K562 (cell line): Measurements from ENCODE around the gene SPAG9. TPM values are rescaled to one million over a fixed set of nuclear protein-coding genes. Genes with fewer than 3 reads are reported as not detected.

Experiments used
- C11orf30 ChIP-seq: fragments of 450-650 bp; IDR thresholded peaks from 2 replicates; pipeline ENCODE4 v1.6.1; 2016; ENCODE audit warnings: low read depth, mild to moderate bottlenecking
- CBX3 ChIP-seq, 2 experiments: IDR thresholded peaks; 1 replicate in 1 of 2; 2 replicates in 1 of 2; pipeline ENCODE4 v1.6.1; 2012; ENCODE audit warnings: inconsistent platforms in 2 of 2, low read length in 2 of 2, borderline replicate concordance in 1 of 2, control low read depth in 1 of 2
- ETV1 ChIP-seq: fragments of 450-650 bp; conservative IDR thresholded peaks from 2 replicates; pipeline ENCODE4 v1.6.1; 2016; ENCODE audit warnings: missing genetic modification characterization, control low read depth, low read depth, missing compliant biosample characterization
- GTF2F1 ChIP-seq: IDR thresholded peaks from 2 replicates; pipeline ENCODE4 v1.6.1; 2011; ENCODE audit warnings: low read depth, low read length, improper control_type of control experiment
- ILK ChIP-seq: fragments of 450-650 bp; IDR thresholded peaks from 2 replicates; pipeline ENCODE4 v1.6.1; 2016; ENCODE audit warnings: missing genetic modification characterization, low read depth, mild to moderate bottlenecking, missing compliant biosample characterization, moderate library complexity, borderline replicate concordance
- MXI1 ChIP-seq: IDR thresholded peaks from 2 replicates; pipeline ENCODE4 v1.6.1; 2011; ENCODE audit warnings: low read depth, mild to moderate bottlenecking, improper control_type of control experiment, low read length
- NCOA1 ChIP-seq: fragments of 450-650 bp; IDR thresholded peaks from 2 replicates; pipeline ENCODE4 v1.6.1; 2016; ENCODE audit warnings: low read depth
- POLR2H ChIP-seq: IDR thresholded peaks from 2 replicates; pipeline ENCODE4 v1.6.1; 2016; ENCODE audit warnings: missing genetic modification characterization, low read depth, mild to moderate bottlenecking, control low read depth, missing compliant biosample characterization, moderate library complexity
- POLR3G ChIP-seq: IDR thresholded peaks from 2 replicates; pipeline ENCODE4 v1.6.1; 2011; ENCODE audit not compliant: insufficient read length, insufficient replicate concordance; ENCODE audit errors: extremely low read depth
- RFX7 ChIP-seq: fragments of 250-450 bp; sonication (Bioruptor Pico); IDR thresholded peaks from 2 replicates; pipeline ENCODE4 v1.5.1; 2021; ENCODE audit warnings: mild to moderate bottlenecking
- SIRT6 ChIP-seq: IDR thresholded peaks from one replicate; pipeline ENCODE4 v1.6.1; 2012; ENCODE audit warnings: low read depth, mild to moderate bottlenecking, control low read depth, inconsistent platforms, low read length, moderate library complexity
- SP2 ChIP-seq: IDR thresholded peaks from 2 replicates; pipeline ENCODE4 v1.6.1; 2011; ENCODE audit warnings: mild to moderate bottlenecking, low read depth, low read length, moderate library complexity; ENCODE audit not compliant: poor library complexity, severe bottlenecking; ENCODE audit errors: extremely low read depth
- TAF1 ChIP-seq: IDR thresholded peaks from 2 replicates; pipeline ENCODE4 v1.6.1; 2011; ENCODE audit warnings: mild to moderate bottlenecking, low read length, moderate library complexity; ENCODE audit not compliant: insufficient read depth, control insufficient read depth, severe bottlenecking; ENCODE audit errors: extremely low read depth
- XRCC4 ChIP-seq: IDR thresholded peaks from one replicate; pipeline ENCODE4 v1.6.1; 2011; ENCODE audit not compliant: insufficient read depth, insufficient read length; ENCODE audit errors: extremely low read depth
- ZBTB7A ChIP-seq: IDR thresholded peaks from 2 replicates; pipeline ENCODE4 v1.6.1; 2011; ENCODE audit warnings: low read depth, mild to moderate bottlenecking, low read length, moderate library complexity, borderline replicate concordance; ENCODE audit not compliant: control insufficient read depth
- polyA plus RNA-seq, 8 experiments: library from polyadenylated mRNA; depleted of rRNA in 4 of 8; stranded (reverse) in 5 of 8; unstranded in 3 of 8; fragments of >200 nt; fragmentation: Nextera tagmentation in 2 of 8; fragmentation: Illumina TruSeq in 1 of 8; extraction: Ambion mirVana in 2 of 8; extraction: Trizol in 1 of 8; gene quantifications; 2 replicates each; pipeline versions ENCODE4 v1.2.1 to v1.2.3, GENCODE V29; 2011 to 2014; ENCODE audit warnings: inconsistent platforms in 1 of 8, missing spikeins in 1 of 8
- total RNA-seq, 7 experiments: library from RNA; depleted of rRNA in 6 of 7; stranded (reverse); fragments of >200 nt in 6 of 7; fragmentation: Illumina TruSeq in 2 of 7; extraction: Trizol in 2 of 7; gene quantifications; 2 replicates each; pipeline versions ENCODE4 v1.2.1 to v1.2.3, GENCODE V29; 2011 to 2021; ENCODE audit warnings: low replicate concordance in 1 of 7
- TF ChIP-seq, protein P1 (sequence below): fragments of 250-450 bp; sonication (Bioruptor Pico); IDR thresholded peaks from 2 replicates; pipeline ENCODE4 v1.4.0; 2020; ENCODE audit warnings: mild to moderate bottlenecking, moderate library complexity
- TF ChIP-seq, protein P2 (sequence below): sonication (generic); formaldehyde crosslinking; IDR thresholded peaks from 2 replicates; pipeline ENCODE4 v1.8.0; 2023; ENCODE audit warnings: mild to moderate bottlenecking, missing genetic modification reagents
- TF ChIP-seq, protein P3 (sequence below): sonication (generic); formaldehyde crosslinking; IDR thresholded peaks from 2 replicates; pipeline ENCODE4 v1.8.0; 2022; ENCODE audit warnings: mild to moderate bottlenecking, missing genetic modification reagents

The SPAG9 gene
- total and polyA plus RNA-seq, 9 of the 15 experiments (the other 6 are each of a cell fraction or from before 2014, with no cell fraction given), result 12.2 to 99.2 (median 58.2) TPM

DNA sequence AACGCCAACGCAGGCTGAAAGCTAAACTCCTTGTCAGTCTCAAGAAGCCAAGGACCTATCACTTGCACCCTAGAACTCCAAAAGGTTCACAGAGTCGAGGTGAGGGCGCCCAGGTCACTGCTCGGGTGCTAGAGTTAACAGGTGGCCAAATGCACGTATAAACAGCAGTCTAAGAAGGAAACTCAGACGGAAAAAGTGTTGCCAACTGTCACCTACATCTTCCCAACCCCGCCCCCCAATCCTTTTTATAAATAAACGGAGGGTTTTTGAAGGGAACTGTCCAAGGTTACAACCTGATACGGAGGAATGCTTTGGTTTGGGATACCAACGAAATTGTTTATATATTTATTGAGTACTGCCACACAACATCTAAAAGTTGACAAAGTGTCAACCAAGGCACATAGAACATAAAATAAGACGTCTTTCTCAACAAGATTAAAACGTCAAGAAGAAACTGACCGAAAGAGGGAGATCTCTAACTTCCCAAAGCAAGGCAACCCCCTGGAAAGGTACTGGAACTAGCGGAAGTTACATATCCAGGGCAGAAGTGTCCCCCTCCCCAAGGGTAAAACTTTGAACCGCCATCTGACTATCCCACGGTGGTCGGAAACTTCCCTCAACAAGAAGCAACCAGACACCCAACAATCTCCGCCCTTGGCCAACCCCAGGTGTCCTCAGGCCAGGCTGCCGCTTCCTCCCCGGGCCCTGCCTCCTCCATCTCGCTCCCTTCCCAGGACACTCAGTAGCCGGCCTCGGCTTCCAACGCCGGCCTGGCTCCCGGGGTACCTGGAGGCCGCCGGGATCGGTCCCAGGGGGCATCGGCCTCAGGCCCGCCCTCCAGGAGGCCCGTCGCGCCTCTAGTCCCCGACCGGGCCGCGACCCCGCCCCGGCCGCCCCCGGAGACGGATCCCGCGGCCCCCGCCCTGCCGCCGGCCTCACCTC lies 982 bp downstream of the SPAG9 start (continued):
- TF ChIP-seq, protein P1, sequence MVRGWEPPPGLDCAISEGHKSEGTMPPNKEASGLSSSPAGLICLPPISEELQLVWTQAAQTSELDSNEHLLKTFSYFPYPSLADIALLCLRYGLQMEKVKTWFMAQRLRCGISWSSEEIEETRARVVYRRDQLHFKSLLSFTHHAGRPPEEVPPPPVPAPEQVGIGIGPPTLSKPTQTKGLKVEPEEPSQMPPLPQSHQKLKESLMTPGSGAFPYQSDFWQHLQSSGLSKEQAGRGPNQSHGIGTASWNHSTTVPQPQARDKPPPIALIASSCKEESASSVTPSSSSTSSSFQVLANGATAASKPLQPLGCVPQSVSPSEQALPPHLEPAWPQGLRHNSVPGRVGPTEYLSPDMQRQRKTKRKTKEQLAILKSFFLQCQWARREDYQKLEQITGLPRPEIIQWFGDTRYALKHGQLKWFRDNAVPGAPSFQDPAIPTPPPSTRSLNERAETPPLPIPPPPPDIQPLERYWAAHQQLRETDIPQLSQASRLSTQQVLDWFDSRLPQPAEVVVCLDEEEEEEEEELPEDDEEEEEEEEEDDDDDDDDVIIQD, result no peak
- TF ChIP-seq NCOA1 (no peak), ILK (tag) (no peak), GTF2F1 (no peak), ETV1 (tag) (peak; percentile 66; the same call in 1 of the 2 replicates), RFX7 (CRISPR knock-in tag) (no peak), SP2 (no peak), SIRT6 (no peak), CBX3 (IDR thresholded peaks at IDR 0.05; ENCODE audit: borderline replicate concordance in 1 of 2, low read length in 2 of 2) (no peak), POLR2H (tag) (no peak), TAF1 (no peak), XRCC4 (no peak), ZBTB7A (peak; percentile 62; the same call in 1 of the 2 replicates), MXI1 (peak; percentile 47; the same call in 1 of the 2 replicates), C11orf30 (peak; percentile 17; the same call in 1 of the 2 replicates), POLR3G (no peak)
- TF ChIP-seq, protein P2, sequence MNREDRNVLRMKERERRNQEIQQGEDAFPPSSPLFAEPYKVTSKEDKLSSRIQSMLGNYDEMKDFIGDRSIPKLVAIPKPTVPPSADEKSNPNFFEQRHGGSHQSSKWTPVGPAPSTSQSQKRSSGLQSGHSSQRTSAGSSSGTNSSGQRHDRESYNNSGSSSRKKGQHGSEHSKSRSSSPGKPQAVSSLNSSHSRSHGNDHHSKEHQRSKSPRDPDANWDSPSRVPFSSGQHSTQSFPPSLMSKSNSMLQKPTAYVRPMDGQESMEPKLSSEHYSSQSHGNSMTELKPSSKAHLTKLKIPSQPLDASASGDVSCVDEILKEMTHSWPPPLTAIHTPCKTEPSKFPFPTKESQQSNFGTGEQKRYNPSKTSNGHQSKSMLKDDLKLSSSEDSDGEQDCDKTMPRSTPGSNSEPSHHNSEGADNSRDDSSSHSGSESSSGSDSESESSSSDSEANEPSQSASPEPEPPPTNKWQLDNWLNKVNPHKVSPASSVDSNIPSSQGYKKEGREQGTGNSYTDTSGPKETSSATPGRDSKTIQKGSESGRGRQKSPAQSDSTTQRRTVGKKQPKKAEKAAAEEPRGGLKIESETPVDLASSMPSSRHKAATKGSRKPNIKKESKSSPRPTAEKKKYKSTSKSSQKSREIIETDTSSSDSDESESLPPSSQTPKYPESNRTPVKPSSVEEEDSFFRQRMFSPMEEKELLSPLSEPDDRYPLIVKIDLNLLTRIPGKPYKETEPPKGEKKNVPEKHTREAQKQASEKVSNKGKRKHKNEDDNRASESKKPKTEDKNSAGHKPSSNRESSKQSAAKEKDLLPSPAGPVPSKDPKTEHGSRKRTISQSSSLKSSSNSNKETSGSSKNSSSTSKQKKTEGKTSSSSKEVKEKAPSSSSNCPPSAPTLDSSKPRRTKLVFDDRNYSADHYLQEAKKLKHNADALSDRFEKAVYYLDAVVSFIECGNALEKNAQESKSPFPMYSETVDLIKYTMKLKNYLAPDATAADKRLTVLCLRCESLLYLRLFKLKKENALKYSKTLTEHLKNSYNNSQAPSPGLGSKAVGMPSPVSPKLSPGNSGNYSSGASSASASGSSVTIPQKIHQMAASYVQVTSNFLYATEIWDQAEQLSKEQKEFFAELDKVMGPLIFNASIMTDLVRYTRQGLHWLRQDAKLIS (CRISPR knock-in tag), result peak; percentile 27; the same call in 1 of the 2 replicates
- TF ChIP-seq, protein P3, sequence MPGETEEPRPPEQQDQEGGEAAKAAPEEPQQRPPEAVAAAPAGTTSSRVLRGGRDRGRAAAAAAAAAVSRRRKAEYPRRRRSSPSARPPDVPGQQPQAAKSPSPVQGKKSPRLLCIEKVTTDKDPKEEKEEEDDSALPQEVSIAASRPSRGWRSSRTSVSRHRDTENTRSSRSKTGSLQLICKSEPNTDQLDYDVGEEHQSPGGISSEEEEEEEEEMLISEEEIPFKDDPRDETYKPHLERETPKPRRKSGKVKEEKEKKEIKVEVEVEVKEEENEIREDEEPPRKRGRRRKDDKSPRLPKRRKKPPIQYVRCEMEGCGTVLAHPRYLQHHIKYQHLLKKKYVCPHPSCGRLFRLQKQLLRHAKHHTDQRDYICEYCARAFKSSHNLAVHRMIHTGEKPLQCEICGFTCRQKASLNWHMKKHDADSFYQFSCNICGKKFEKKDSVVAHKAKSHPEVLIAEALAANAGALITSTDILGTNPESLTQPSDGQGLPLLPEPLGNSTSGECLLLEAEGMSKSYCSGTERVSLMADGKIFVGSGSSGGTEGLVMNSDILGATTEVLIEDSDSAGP (CRISPR knock-in tag), result no peak
